Measurements from ENCODE around the gene XYLB. TPM values are rescaled to one million over a fixed set of nuclear protein-coding genes. Genes with fewer than 3 reads are reported as not detected.
"Not testable (repeated sequence)": the region's sequence is repeated elsewhere in the genome, so short reads cannot be mapped to it uniquely, and the experiment has no call there.

The XYLB gene
- total RNA-seq, 4 donors from 2014 or later, result 3.1 to 6.6 (median 4.1) TPM

DNA sequence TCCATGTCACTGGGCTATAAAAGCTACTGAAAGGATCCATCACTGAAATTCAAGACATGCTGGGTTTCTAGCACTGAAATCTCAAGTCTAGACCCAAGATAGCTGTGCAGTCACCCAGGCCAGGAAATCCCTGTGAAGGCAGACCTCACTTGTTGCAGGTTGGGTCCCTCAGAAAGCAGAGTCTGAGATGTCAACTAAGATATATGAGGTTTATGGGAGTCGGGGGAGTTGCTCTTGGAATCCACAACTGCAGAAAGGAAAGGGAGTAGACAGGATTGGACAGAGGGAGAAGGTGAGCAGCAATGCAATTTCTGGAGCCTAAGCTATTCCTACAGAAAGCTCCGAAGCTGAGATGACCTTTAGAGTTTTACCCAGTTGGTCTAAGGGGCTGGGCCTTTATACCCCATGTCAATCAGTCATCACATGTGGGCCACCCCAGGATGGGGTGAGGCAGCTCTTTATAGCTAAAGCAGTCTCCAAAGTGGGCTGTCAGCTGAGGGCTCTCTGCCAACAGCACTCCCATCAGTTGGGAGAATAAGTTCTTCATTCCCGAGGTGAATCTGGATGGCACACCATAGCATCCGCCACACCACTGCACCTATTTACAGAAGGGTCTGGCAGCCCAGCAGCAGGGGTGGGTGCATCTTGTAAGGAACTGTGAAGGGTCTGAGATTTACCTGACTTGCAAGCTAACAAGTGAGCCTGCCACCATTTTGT is 54.8 kb downstream of the XYLB start:
- TF ChIP-seq EP300 (IDR thresholded peaks at IDR 0.05) (no peak), POLR2A (IDR thresholded peaks at IDR 0.05) (no peak)
- TF ChIP-seq, protein P1, sequence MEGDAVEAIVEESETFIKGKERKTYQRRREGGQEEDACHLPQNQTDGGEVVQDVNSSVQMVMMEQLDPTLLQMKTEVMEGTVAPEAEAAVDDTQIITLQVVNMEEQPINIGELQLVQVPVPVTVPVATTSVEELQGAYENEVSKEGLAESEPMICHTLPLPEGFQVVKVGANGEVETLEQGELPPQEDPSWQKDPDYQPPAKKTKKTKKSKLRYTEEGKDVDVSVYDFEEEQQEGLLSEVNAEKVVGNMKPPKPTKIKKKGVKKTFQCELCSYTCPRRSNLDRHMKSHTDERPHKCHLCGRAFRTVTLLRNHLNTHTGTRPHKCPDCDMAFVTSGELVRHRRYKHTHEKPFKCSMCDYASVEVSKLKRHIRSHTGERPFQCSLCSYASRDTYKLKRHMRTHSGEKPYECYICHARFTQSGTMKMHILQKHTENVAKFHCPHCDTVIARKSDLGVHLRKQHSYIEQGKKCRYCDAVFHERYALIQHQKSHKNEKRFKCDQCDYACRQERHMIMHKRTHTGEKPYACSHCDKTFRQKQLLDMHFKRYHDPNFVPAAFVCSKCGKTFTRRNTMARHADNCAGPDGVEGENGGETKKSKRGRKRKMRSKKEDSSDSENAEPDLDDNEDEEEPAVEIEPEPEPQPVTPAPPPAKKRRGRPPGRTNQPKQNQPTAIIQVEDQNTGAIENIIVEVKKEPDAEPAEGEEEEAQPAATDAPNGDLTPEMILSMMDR (IDR thresholded peaks at IDR 0.05), result no peak
- H3K9me3 ChIP-seq, result no peaks in the 10 kb centered on the region
- no peak overlapping the region for H3K27ac ChIP-seq
- H3K4me3 ChIP-seq, result no peak overlapping the region
- no peak for DNase-seq (ENCODE audit: low spot score in 2 of 2)
- no peaks in the 10 kb centered on the region for H3K27me3 ChIP-seq
- H3K36me3 ChIP-seq, result peaks cover 0 to 98% (median 0%) of the 10 kb centered on the region in 3 donors
- H3K4me1 ChIP-seq, result no peaks in the 10 kb centered on the region
- 67 to 79% methylated on average over 4 of the region's 4 CpGs for WGBS, 2 donors

DNA sequence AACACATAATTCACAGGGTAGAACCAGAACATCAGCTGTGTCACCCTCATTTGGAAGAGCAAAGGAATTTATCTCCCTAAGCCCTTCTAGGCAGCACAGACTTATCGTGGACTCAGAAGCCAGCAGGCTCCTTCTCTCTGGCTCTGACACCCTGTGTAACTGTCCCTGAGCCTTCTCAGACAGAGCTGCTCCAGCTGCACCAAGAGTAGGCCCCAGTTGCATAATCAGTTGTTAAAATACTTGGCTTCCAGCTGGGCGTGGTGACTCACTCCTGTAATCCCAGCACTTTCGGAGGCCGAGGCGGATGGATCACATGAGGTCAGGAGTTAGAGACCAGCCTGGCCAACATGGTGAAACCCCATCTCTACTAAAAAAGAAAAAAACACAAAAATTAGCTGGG is 57.7 kb downstream of the XYLB start:
- Histone ChIP-seq H3K27ac (no peak overlapping the region), H3K4me3 (no peak overlapping the region), H3K36me3 (peaks cover 0 to 69% (median 0%) of the 10 kb centered on the region in 3 donors), H3K9me3 (peaks cover 0 to under 1% (median 0%) of the 10 kb centered on the region in 4 donors), H3K27me3 (no peaks in the 10 kb centered on the region), H3K4me1 (no peaks in the 10 kb centered on the region)
- WGBS, 2 donors, result 77% methylated on average over 5 of the region's 5 CpGs
- TF ChIP-seq EP300 (IDR thresholded peaks at IDR 0.05) (no peak), POLR2A (IDR thresholded peaks at IDR 0.05) (no peak)
- TF ChIP-seq, protein P1 (IDR thresholded peaks at IDR 0.05), result no peak
- DNase-seq (ENCODE audit: low spot score in 2 of 2), result no peak

DNA sequence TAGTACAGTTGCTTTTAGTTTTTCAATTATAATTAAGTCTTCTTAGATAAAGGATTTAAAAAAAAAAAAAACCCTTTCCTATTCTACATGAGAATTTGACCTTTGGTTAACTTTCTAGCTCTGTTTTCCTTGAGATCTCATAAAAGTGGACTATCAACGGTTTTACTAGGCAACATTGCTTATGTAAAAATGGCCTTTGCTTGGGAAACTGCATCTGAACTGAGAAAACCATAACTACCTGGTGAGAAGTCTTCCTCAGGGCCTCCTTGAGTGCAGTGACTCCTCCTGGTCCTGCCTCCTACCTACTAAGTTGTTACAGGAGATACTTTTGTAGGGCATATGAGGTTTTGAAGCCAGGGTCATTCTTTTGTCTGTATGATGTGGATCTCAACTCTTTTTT is 65.0 kb downstream of the XYLB start:
- H3K4me1 ChIP-seq, result no peaks in the 10 kb centered on the region
- H3K4me3 ChIP-seq, result no peak overlapping the region
- H3K27ac ChIP-seq, result no peak overlapping the region
- peaks cover 0 to 6% (median 0%) of the 10 kb centered on the region in 4 donors for H3K9me3 ChIP-seq
- no peak for DNase-seq (ENCODE audit: low spot score in 2 of 2)
- TF ChIP-seq, protein P1 (IDR thresholded peaks at IDR 0.05), result no peak
- no peak for TF ChIP-seq EP300 (IDR thresholded peaks at IDR 0.05)
- no peak for TF ChIP-seq POLR2A (IDR thresholded peaks at IDR 0.05)
- 49 to 53% methylated on average over 1 of the region's 1 CpG for WGBS, 2 donors
- no peaks in the 10 kb centered on the region for H3K27me3 ChIP-seq
- H3K36me3 ChIP-seq, result peaks cover 0 to 7% (median 0%) of the 10 kb centered on the region in 3 donors

DNA sequence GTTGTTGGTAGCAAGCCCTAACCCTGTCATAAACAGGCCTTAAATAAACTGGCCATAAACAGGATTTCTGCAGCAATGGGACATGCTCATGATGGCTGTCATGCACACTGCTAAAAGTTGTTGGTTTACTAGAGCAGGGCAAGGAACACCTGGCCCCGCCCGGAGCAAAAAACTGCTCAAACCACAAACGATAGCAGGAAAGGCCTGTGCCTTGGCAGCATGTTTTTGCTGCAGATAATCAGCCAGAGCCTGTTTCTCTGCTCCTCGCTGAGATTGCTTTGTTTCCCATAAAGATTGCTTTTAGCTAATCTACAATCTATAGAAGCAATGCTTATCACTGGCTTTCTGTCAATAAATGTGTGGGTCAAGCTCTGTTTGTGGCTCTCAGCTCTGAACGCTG is 74.2 kb downstream of the XYLB start:
- H3K9me3 ChIP-seq; H3K4me3 ChIP-seq; DNase-seq (ENCODE audit: low spot score in 2 of 2); H3K27me3 ChIP-seq; H3K27ac ChIP-seq; H3K36me3 ChIP-seq; H3K4me1 ChIP-seq: not testable (repeated sequence)
- 74 to 85% methylated on average over 5 of the region's 5 CpGs for WGBS, 2 donors

DNA sequence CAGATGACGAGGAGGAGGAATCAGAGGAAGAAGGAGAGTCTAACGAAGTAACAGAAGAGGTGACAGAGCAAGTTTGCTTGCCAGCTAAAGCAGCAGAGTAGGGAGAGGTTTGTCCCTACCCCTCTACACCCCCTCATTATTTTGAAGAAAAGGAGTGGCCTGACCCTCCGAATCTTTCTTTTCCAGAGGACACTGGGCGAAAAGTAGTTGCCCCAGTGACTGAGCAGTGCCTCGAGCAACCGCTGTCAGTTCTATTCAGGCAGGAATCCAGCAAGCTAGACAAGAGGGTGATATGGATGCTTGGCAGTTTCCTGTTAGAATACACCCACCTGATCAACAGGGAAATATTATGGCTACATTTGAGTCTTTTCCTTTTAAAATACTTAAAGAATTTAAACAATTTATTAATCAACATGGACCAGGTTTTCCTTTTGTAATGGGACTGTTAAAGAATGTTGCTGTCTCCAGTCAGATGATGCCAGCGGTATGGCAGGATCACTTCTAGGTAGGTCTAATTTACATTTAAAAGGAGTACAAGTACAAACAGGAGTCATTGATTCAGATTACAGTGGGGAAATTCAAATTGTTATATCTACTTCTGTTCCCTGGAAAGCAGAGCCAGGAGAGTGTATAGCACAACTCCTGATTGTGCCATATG is 75.2 kb downstream of the XYLB start:
- H3K4me3 ChIP-seq, result no peak overlapping the region
- peaks cover 0 to 7% (median 0%) of the 10 kb centered on the region in 3 donors for H3K36me3 ChIP-seq
- H3K27ac ChIP-seq, result no peak overlapping the region
- DNase-seq (ENCODE audit: low spot score in 2 of 2), result no peak
- no peaks in the 10 kb centered on the region for H3K27me3 ChIP-seq
- H3K9me3 ChIP-seq, result no peaks in the 10 kb centered on the region
- no peaks in the 10 kb centered on the region for H3K4me1 ChIP-seq
- WGBS, 2 donors, result 78 to 85% methylated on average over 7 of the region's 7 CpGs
- TF ChIP-seq, protein P1 (IDR thresholded peaks at IDR 0.05), result no peak
- TF ChIP-seq EP300 (IDR thresholded peaks at IDR 0.05) (no peak), POLR2A (IDR thresholded peaks at IDR 0.05) (no peak)

DNA sequence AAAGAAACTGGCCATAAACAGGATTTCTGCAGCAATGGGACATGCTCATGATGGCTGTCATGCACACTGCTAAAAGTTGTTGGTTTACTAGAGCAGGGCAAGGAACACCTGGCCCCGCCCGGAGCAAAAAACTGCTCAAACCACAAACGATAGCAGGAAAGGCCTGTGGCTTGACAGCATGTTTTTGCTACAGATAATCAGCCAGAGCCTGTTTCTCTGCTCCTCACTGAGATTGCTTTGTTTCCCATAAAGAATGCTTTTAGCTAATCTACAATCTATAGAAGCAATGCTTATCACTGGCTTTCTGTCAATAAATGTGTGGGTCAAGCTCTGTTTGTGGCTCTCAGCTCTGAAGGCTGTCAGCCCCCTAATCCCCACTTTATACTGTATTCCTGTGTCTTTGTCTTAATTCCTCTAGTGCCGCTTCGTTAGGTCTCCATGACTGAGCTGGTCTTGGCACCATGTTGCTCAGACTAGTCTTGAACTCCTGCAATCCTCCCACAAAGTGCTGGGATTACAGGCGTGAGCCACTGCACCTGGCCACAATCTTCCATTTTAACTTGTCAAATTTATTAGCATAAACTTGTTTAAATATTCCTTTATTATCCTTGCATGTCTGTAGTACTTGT is 80.3 kb downstream of the XYLB start:
- not testable (repeated sequence) for H3K36me3 ChIP-seq; DNase-seq (ENCODE audit: low spot score in 2 of 2); H3K27ac ChIP-seq; H3K27me3 ChIP-seq; H3K4me1 ChIP-seq; H3K9me3 ChIP-seq; H3K4me3 ChIP-seq
- 79 to 81% methylated on average over 6 of the region's 6 CpGs for WGBS, 2 donors

DNA sequence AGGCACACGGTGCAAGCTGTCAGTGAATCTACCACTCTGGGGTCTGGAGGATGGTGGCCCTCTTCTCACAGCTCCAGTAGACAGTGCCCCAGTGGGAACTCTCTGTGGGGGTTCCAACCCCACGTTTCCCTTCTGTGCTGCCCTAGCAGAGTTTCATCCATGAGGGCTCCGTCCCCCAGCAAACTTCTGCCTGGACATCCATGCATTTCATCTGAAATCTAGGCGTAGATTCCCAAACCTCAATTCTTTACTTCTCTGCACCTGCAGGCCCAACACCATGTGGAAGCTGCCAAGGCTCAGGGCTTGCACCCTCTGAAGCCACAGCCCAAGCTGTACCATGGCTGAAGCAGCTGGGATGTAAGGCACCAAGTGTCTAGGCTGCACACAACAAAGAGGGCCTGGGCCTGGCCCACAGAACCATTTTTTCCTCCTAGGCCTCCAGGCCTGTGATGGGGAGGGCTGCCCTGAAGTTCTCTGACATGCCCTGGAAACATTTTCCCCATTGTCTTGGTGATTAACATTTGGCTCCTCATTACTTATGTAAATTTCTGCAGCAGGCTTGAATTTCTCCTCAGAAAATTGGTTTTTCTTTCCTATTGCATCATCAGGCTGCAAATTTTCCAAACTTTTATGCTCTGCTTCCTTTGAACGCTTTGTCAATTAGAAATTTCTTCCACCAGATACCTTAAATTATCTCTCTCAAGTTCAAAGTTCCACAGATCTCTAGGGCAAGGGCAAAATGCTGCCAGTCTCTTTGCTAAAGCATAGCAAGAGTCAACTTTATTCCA is 86.5 kb downstream of the XYLB start:
- not testable (repeated sequence) for H3K4me3 ChIP-seq; DNase-seq (ENCODE audit: low spot score in 2 of 2); H3K27ac ChIP-seq; H3K27me3 ChIP-seq; H3K4me1 ChIP-seq
- 91 to 97% methylated on average over 5 of the region's 5 CpGs for WGBS, 2 donors
- Histone ChIP-seq H3K36me3 (peaks cover 0 to 21% (median 0%) of the 10 kb centered on the region in 3 donors), H3K9me3 (peaks cover 0 to 45% (median 5%) of the 10 kb centered on the region in 4 donors)

DNA sequence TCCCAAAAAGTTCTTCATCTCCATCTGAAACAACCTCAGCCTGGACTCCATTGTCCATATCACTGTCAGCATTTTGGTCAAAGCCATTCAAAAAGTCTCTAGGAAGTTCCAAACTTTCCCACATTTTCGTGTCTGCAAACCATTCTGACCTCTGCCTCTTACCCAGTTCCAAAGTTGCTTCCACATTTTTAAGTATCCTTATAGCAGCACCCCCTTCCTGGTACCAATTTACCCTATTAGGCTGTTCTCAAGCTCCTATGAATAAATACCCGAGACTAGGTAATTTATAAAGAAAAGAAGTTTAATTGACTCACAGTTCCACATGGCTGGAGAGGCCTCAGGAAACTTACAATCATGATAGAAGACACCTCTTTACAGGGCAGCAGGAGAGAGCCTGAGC is 87.1 kb downstream of the XYLB start:
- H3K9me3 ChIP-seq, result peaks cover 0 to 49% (median 5%) of the 10 kb centered on the region in 4 donors
- H3K27ac ChIP-seq; H3K27me3 ChIP-seq; H3K4me1 ChIP-seq; DNase-seq (ENCODE audit: low spot score in 2 of 2); H3K4me3 ChIP-seq: not testable (repeated sequence)
- H3K36me3 ChIP-seq, result peaks cover 0 to 21% (median 0%) of the 10 kb centered on the region in 3 donors
- 79 to 81% methylated on average over 2 of the region's 2 CpGs for WGBS, 2 donors
